ENCODE measurements around the gene EPS8L2. TPM values are rescaled to one million over a fixed set of nuclear protein-coding genes. Genes with fewer than 3 reads are reported as not detected.
A peak's percentile ranks its signal among the peaks of the same experiment; 100 is the strongest.

The EPS8L2 gene
- total RNA-seq, 2 experiments from 2014 or later: 12.4 to 12.6 TPM

DNA sequence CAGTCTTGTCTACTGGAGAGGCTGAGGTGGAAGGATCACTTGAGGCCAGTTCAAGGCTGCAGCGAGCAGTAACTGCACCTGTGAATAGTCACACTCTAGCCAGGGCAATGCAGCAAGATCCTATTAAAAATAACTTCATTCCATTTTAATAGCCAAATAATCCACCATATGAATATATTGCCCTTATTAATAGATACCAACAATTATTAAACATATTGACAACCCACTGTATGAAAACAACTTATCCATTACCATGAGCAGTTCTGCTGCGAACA lies 60.8 kb downstream of the EPS8L2 start:
- CTCF ChIA-PET: no interaction called here
- H3K27me3 Mint-ChIP-seq: no peaks in the 10 kb centered on the region
- intact Hi-C loops (cut with micrococcal nuclease): no loop called here
- H3K9me3 Mint-ChIP-seq: no peaks in the 10 kb centered on the region
- H3K4me3 Mint-ChIP-seq: no peak overlapping the region
- peaks cover 21% of the 10 kb centered on the region for H3K36me3 Mint-ChIP-seq
- peak overlapping the region; percentile 56 for H3K27ac Mint-ChIP-seq
- peaks cover 14% of the 10 kb centered on the region for H3K4me1 Mint-ChIP-seq (ENCODE audit: low read depth)
- DNase-seq: no peak
- POLR2A ChIA-PET: interaction anchor here (1.0 kb wide), 1 partner anchor 43 kb away, joined by 3 read pairs; no protein-coding TSS in a partner anchor

DNA sequence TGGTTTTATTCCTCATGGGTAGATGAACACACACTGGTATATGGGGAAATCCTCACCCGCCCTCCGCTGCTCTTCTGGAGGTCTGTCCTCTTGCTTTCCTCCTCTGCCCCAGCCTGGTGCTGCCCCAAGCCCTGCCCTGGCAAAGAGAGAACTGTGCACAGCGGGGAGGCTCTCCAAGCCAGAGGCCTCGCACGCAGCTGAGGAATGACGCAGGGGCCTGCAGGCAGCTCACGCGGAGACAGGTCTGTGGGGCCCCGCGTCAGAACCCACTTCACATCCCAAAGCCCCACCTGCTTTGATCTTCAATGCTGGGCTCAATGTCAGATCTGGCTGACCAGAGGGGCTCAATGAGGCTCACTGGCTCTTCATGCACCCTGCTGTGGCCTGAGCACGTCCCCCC lies 61.2 kb downstream of the EPS8L2 start:
- peak overlapping the region; percentile 8 for H3K27ac Mint-ChIP-seq
- POLR2A ChIA-PET: no interaction called here

DNA sequence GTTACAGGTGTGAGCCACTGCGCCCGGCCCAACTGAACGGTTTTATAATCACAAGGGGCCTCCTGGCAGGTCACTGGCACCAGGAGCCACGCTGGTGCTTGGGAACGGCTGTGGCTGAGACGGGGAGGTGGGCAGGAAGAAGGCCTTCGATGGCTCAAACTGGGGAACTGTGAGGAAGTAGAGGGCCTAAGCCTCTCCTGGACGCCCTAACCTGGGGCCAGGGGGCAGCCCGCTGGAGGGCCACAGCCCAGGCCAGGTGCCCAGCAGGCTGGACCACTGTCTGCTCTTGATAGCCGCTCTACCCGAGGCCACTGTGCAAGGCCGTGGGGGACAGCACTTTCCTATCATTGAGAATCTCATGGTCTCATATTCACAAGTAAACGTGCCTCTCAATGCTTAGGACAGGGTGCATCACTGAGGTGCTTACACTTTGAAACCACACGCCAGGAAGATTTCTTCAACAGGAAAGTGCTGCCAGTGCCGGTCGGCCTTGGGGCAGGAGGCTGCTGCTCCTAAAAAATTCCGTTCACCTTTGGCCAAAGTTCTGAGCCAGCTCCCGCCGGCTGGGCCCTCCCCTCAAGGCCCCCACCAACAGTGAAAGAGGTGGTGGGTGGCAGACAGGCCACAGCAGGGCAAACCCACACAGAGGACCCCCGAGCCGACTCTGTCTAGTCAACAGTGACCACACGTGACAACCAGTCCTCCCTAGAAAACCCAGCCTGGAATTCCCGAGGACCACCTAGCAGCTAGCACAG lies 64.0 kb downstream of the EPS8L2 start:
- no peaks in the 10 kb centered on the region for H3K27me3 Mint-ChIP-seq
- H3K9me3 Mint-ChIP-seq: no peaks in the 10 kb centered on the region
- H3K4me3 Mint-ChIP-seq: no peak overlapping the region
- ChIA-PET CTCF (no interaction called here), POLR2A (no interaction called here)
- peaks cover 16% of the 10 kb centered on the region for H3K4me1 Mint-ChIP-seq (ENCODE audit: low read depth)
- peaks cover 17% of the 10 kb centered on the region for H3K36me3 Mint-ChIP-seq
- no peak for DNase-seq
- intact Hi-C loops (cut with micrococcal nuclease): no loop called here
- no peak overlapping the region for H3K27ac Mint-ChIP-seq

More for the DNA sequence above, 61.2 kb downstream of the EPS8L2 start:
- intact Hi-C loops (cut with micrococcal nuclease): no loop called here
- Mint-ChIP-seq H3K9me3 (no peaks in the 10 kb centered on the region), H3K36me3 (peaks cover 20% of the 10 kb centered on the region), H3K27me3 (no peaks in the 10 kb centered on the region), H3K4me3 (no peak overlapping the region), H3K4me1 (ENCODE audit: low read depth) (peaks cover 14% of the 10 kb centered on the region)
- DNase-seq: no peak
- CTCF ChIA-PET: no interaction called here

DNA sequence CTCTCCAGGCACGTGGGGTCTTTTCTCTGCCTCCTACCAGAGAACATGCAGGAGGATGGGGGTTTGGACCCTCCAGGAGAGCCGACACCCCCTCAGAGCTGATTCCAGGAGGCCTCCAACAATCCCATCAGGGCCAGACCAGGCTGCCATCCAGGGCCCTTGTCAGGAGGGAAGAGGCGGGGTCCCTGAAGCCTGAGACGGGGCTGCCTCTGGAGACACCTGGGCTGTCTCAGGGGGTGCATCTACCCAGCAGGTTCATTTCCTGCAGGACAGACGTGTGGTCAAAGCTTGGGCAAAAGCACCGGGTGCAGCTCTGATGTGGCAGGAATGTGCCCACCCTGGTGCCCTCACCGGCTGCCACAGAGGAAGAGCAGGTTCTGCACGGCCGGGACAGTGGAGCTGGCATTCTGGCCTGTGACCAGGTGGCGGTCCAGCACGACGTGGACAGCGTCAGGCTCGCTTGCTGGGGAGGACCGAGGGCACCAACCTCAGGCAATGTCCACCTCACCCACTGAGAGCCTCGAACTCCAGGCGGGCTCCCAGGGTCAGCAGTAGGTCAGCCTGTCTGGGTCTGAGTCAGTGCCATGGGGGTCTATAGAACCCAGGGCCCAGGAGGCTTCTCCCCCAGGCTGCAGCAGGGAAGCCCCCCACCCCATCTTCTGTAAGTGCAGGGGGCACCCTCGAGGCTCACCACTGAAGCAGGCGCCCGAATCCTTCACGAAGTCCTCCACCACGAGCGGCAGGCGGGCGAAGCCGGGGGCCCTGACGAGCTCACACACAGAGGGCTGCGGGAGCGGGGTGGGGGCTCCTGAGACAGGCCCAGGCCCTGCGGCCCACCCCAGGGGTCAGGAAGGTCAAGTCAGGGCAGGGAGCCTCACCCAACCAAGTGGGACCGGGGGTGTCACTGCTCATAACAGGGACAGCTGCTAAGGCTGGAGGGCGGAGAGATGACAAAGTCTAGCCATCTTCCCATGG lies 64.9 kb downstream of the EPS8L2 start:
- H3K4me3 Mint-ChIP-seq: no peak overlapping the region
- H3K36me3 Mint-ChIP-seq: peaks cover 13% of the 10 kb centered on the region
- no peak overlapping the region for H3K27ac Mint-ChIP-seq
- intact Hi-C loops (cut with micrococcal nuclease): no loop called here
- H3K4me1 Mint-ChIP-seq (ENCODE audit: low read depth): peaks cover 20% of the 10 kb centered on the region
- POLR2A ChIA-PET: no interaction called here
- H3K27me3 Mint-ChIP-seq: no peaks in the 10 kb centered on the region
- DNase-seq: no peak
- H3K9me3 Mint-ChIP-seq: no peaks in the 10 kb centered on the region
- CTCF ChIA-PET: no interaction called here

DNA sequence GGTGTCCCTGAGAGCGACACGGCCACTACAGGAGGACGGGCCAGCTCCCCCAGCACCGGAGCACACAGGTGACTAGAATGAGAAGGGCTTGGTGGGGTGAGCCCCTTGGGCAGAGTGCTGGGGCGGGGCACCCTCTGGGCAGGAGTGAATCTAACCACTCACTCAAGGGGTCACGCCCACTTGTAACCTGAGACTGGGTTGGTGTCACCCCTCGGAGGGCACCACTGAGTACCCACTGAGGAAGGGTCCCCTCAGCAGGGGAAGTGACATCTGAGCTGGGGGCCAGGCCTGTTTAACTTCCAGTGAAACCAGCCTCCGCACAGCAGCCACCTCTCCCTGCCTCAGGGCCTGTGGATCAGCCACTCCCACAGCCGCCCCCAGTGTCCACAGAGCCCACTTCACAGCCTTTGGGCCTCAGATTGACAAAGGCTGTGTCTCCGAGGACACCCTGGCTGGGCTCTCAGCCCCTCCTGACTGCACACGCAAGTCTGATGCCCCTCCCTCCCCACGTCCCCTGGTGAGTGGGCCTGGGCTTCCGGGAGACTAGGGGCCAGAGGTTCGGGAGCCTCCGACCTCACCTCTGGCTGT lies 65.7 kb downstream of the EPS8L2 start:
- no peak overlapping the region for H3K27ac Mint-ChIP-seq
- no peaks in the 10 kb centered on the region for H3K9me3 Mint-ChIP-seq
- H3K36me3 Mint-ChIP-seq: peaks cover 13% of the 10 kb centered on the region
- ChIA-PET POLR2A (no interaction called here), CTCF (no interaction called here)
- intact Hi-C loops (cut with micrococcal nuclease): no loop called here
- H3K4me1 Mint-ChIP-seq (ENCODE audit: low read depth): peaks cover 16% of the 10 kb centered on the region
- no peaks in the 10 kb centered on the region for H3K27me3 Mint-ChIP-seq
- no peak overlapping the region for H3K4me3 Mint-ChIP-seq
- no peak for DNase-seq

DNA sequence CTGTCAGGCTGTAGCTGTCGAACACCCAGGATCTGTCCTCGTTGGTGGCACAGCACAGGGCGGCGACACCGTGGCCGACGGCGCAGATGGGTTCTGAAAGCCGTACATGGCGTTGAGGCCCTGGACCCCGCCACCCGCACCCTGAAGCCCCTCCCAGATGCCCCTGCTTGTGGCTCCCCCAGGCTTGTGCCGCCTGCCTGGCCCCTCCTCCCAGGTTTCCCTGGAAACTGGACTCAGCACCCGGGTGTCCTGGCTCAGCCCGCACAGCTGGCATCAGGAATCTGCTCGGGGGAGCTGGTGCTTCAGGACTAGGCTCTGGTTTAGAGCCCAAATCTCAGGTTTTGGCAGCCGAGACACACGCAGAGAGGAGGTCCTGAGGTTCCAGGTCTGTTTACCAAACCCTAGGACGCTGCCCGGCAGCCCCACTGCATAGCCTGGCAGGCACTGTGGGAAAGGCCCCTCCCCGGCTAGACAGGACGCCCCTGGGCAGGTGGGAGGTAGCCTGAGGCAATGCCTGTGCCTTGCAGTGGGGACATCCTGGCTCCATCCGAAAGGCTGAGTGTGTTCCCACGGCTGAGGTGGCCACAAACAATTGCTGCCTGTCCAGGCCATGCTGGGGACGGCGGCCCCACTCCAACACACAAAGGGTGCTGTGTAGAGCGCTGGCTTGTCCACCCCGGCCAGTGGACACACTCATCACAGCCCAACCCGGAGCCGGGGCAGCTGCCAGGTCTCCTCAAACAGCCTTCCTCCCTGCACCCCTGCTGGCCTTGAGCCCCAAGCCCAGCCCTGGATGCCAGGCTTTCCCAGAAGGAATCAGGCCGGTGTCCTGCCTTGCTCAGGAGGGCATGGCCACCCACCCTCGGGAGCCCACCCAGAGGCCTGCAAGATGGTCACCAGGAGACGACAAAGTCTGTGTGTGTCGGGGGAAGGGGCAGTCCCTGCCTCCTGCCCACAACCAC lies 66.7 kb downstream of the EPS8L2 start:
- Mint-ChIP-seq H3K27me3 (no peaks in the 10 kb centered on the region), H3K9me3 (no peaks in the 10 kb centered on the region), H3K4me1 (ENCODE audit: low read depth) (peaks cover 11% of the 10 kb centered on the region), H3K36me3 (peaks cover 10% of the 10 kb centered on the region), H3K27ac (no peak overlapping the region), H3K4me3 (no peak overlapping the region)
- no peak for DNase-seq
- CTCF ChIA-PET: interaction anchor here (0.6 kb wide), 1 partner anchor 14 kb away, joined by 3 read pairs; no protein-coding TSS in a partner anchor
- POLR2A ChIA-PET: no interaction called here
- intact Hi-C loops (cut with micrococcal nuclease): no loop called here

DNA sequence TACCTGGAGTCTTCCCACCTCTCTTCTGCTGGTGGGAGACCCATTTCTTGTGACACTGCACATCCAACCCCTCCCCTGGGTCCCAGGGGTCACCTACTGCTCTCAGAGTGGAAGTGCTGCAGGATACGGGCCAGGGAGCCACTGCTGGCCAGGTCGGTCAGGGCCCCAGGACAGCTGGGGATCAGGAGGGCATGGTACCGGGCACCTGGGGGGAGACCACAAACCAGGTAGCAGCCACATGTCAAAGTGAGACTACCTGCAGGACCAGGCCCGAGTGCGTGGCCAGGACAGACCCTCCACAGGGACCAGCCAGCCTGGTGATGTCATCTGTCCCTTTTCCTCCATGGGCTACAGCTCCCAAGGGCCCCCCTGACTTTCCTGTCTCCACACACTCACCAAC lies 67.4 kb downstream of the EPS8L2 start:
- ChIA-PET POLR2A (no interaction called here), CTCF (no interaction called here)
- H3K4me1 Mint-ChIP-seq (ENCODE audit: low read depth): peaks cover 11% of the 10 kb centered on the region
- intact Hi-C loops (cut with micrococcal nuclease): no loop called here
- no peak overlapping the region for H3K27ac Mint-ChIP-seq
- no peaks in the 10 kb centered on the region for H3K9me3 Mint-ChIP-seq
- DNase-seq: no peak
- no peaks in the 10 kb centered on the region for H3K27me3 Mint-ChIP-seq
- H3K4me3 Mint-ChIP-seq: no peak overlapping the region
- H3K36me3 Mint-ChIP-seq: peaks cover 10% of the 10 kb centered on the region

DNA sequence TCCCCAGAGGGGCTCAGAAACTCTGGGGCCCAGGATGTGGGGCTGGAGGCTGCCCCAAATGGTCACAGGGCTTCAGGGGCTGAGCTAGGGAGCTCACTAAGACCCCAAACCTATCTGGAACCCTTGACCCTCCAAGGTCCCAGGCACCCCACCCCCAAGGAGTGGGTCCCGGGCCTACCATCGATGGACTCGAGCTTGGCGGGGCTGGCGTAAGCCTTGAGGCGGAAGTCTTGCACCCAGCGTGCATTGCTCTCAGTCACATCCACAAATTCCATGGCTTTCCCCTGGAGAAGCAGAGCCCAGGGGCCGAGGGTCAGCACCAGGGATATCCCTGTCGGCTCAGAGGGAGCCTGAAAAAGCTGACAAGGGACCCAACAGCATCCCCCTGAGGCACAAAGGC lies 67.8 kb downstream of the EPS8L2 start:
- CTCF ChIA-PET: no interaction called here
- H3K27me3 Mint-ChIP-seq: no peaks in the 10 kb centered on the region

DNA sequence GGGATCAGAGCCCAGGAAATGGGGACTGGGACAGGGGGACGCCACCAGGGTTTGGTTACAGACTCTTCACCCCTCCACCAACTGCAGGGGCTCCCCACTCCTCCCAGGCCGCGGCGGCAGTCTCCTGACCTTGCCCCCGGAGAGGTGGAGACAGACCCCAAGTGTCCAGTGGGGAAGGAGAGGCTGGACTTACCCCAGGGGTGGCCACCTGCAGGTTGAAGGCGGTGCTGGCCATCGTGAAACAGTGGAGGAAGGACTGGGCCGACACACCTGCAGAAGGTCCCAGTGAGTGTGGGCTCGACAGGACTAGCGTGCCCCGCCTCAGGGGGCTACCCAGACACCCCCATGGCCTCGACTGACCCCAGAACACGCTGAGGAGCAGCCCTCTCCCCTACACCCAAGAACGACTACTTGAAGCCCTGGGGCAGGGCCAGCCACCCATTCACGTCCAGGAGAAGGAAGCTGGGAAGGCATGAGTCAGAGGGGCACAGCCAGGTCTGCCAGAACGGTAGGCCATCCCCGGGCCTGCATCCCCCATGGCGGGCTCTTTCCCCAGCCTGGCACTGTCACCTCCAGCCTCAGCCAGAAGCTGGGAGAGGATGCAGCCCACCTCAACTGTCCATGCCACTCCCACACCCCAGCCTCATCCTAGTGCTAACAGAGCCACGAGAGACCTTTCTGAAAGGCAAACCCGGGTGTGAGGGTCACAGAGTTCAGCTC lies 69.0 kb downstream of the EPS8L2 start:
- no peaks in the 10 kb centered on the region for H3K27me3 Mint-ChIP-seq
- H3K4me1 Mint-ChIP-seq (ENCODE audit: low read depth): peaks cover 19% of the 10 kb centered on the region
- POLR2A ChIA-PET: interaction anchor here (0.6 to 2.1 kb wide), 4 partner anchors 11 to 36 kb away, joined by 3 to 9 read pairs (median 4); no protein-coding TSS in a partner anchor
- H3K9me3 Mint-ChIP-seq: no peaks in the 10 kb centered on the region
- peak overlapping the region; percentile 62 for H3K4me3 Mint-ChIP-seq
- CTCF ChIA-PET: interaction anchor here (1.1 kb wide), 1 partner anchor 52 kb away, joined by 3 read pairs; no protein-coding TSS in a partner anchor
- DNase-seq: no peak
- intact Hi-C loops (cut with micrococcal nuclease): no loop called here
- H3K36me3 Mint-ChIP-seq: peaks cover 10% of the 10 kb centered on the region
- no peak overlapping the region for H3K27ac Mint-ChIP-seq

More for the DNA sequence above, 67.8 kb downstream of the EPS8L2 start:
- Mint-ChIP-seq H3K4me1 (ENCODE audit: low read depth) (peaks cover 12% of the 10 kb centered on the region), H3K9me3 (no peaks in the 10 kb centered on the region), H3K36me3 (peaks cover 10% of the 10 kb centered on the region), H3K27ac (no peak overlapping the region), H3K4me3 (no peak overlapping the region)
- intact Hi-C loops (cut with micrococcal nuclease): no loop called here
- DNase-seq: no peak
- POLR2A ChIA-PET: no interaction called here

DNA sequence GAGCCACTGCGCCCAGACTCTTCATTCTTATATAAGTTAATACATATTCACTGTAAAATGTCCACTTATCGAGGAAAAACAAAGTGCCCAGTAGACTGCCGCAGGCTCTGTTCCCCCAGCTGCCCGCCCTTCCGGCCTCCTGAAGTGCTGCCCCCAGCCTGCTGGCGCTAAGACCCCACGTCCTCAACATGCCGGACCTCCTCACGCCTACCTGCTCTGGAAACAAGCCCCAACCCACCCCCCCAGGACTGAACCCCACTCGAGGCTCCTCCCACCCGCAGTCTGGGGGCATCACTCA lies 70.2 kb downstream of the EPS8L2 start:
- Mint-ChIP-seq H3K36me3 (peaks cover 2% of the 10 kb centered on the region), H3K27me3 (no peaks in the 10 kb centered on the region), H3K4me3 (peak overlapping the region; percentile 85), H3K9me3 (no peaks in the 10 kb centered on the region), H3K27ac (peak overlapping the region; percentile 70), H3K4me1 (ENCODE audit: low read depth) (peaks cover 21% of the 10 kb centered on the region)
- DNase-seq: no peak
- CTCF ChIA-PET: interaction anchor here (0.9 to 2.2 kb wide), 3 partner anchors 10 to 54 kb away, joined by 4 to 5 read pairs (median 4); no protein-coding TSS in a partner anchor
- intact Hi-C loops (cut with micrococcal nuclease): loop anchor here (2.0 kb wide), 1 partner anchor 21 kb away; no protein-coding TSS in a partner anchor
- POLR2A ChIA-PET: interaction anchor here (0.7 to 2.1 kb wide), 6 partner anchors 14 to 85 kb away, joined by 3 to 9 read pairs (median 3); partner anchors contain the start of genes CEND1, RPLP2 and TALDO1
